Epithelial cell of alveolus of lung (primary cell): ENCODE measurements around the gene ZBTB14. TPM values are rescaled to one million over a fixed set of nuclear protein-coding genes. Genes with fewer than 3 reads are reported as not detected.

ENCODE experiments used
- total RNA-seq: library from RNA; depleted of rRNA; stranded (reverse); fragments of >200 nt; gene quantifications from 2 replicates; pipeline ENCODE4 v1.2.1, GENCODE V29; 2015

Gene ZBTB14, protein sequence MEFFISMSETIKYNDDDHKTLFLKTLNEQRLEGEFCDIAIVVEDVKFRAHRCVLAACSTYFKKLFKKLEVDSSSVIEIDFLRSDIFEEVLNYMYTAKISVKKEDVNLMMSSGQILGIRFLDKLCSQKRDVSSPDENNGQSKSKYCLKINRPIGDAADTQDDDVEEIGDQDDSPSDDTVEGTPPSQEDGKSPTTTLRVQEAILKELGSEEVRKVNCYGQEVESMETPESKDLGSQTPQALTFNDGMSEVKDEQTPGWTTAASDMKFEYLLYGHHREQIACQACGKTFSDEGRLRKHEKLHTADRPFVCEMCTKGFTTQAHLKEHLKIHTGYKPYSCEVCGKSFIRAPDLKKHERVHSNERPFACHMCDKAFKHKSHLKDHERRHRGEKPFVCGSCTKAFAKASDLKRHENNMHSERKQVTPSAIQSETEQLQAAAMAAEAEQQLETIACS
- total RNA-seq, result 5.0 and 8.4 TPM in 2 replicates

GRCh38 chr18:5295231-5295920, at the start of gene ZBTB14:
TSS of gene ZBTB14 (minus strand) at chr18:5295726. CDS start at chr18:5293246, 2,480 bp downstream.

Other genes starting within 250 kb of the ZBTB14 start
- not detected in 2 replicates for gene AKAIN1, start 98.5 kb downstream of the ZBTB14 start, total RNA-seq
- 19.7 and 44.6 TPM in 2 replicates for gene EPB41L3, start 248.3 kb upstream of the ZBTB14 start, total RNA-seq